HCEC 1CT (cell line): ENCODE results near the gene ZYG11B.
"Not testable (repeated sequence)": the region's sequence is repeated elsewhere in the genome, so short reads cannot be mapped to it uniquely, and the experiment has no call there.

Experiments
- DNase-seq: peaks from one replicate; pipeline ENCODE4 v3.0.0-alpha.2; 2017

The ZYG11B gene

GRCh38 chr1:52856026-52856425 is 129.8 kb downstream of the ZYG11B start:
- no peak for DNase-seq

DNA sequence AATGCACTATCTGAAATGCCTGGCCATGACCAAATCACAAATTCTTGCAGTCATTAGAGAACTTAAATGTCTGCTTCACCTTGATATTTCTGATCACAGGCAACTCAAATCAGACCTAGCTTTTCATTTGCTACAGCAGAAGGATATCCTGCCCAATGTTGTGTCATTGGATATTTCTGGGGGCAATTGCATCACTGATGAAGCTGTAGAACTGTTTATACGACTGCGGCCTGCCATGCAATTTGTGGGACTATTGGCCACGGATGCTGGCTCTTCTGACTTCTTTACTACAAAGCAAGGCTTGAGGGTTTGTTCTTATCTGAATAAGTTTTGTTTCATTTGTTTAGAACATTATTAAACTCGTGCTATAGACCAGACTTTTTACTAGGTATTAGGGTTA is 131.2 kb downstream of the ZYG11B start:
- no peak for DNase-seq

DNA sequence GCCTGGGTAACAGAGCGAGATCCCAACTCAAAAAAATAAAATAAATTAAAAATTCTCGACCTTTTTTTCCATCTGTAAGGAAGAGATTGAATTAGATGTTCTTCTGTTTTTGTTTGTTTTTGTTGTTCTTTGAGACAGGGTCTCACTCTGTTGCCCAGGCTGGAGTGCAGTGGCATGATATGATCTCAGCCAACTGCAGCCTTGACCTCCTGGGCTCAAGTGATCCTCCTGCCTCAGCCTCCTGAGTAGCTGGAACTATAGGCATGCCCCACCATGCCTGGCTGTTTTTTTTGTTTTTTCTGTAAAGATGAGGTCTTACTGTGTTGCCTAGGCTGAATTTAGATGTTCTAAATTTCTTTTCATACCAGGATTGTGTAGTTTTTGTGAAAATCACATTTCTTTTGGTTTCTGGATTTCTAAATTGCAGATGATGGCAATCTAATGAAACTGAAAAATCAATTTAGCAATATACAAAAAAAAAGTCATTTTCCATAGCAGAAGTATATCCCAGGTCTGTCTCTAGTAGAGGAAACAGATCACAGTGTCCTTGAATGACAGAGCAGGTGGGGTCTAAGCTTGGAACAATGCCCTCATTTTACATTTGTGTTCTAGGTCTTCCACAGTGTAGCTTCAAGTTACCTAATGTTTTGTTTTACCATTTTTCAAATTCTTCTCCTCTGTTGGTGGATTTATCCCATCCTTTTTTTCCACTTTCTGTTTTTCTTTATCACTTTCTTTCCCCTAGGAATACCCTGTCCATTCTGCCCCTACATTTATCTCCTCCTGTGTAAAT is 136.6 kb downstream of the ZYG11B start:
- DNase-seq, result no peak

GRCh38 chr1:52867087-52867863 is 141.0 kb downstream of the ZYG11B start:
- DNase-seq, result no peak

DNA sequence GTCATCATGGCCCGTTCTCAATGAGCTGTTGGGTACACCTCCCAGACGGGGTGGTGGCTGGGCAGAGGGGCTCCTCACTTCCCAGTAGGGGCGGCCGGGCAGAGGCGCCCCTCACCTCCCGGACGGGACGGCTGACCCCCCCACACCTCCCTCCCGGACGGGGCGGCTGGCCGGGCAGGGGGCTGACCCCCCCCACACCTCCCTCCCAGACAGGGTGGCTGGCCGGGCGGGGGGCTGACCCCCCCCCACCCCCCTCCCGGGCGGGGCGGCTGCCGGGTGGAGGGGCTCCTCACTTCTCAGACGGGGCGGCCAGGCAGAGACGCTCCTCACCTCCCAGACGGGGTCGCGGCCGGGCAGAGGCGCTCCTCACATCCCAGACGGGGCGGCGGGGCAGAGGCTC is 143.5 kb downstream of the ZYG11B start:
- not testable (repeated sequence) for DNase-seq

GRCh38 chr1:52876843-52877242 is 150.6 kb downstream of the ZYG11B start:
- no peak for DNase-seq
